GM21515 (cell line): Measurements from ENCODE around the gene MFAP3.
"Not testable (repeated sequence)": the region's sequence is repeated elsewhere in the genome, so short reads cannot be mapped to it uniquely, and the experiment has no call there.

Experiments
- ATAC-seq: cut with Tn5 transposase; IDR thresholded peaks from one replicate; pipeline ENCODE4 v1.9.1; 2021; ENCODE audit not compliant: unreplicated experiment

MFAP3 gene

DNA sequence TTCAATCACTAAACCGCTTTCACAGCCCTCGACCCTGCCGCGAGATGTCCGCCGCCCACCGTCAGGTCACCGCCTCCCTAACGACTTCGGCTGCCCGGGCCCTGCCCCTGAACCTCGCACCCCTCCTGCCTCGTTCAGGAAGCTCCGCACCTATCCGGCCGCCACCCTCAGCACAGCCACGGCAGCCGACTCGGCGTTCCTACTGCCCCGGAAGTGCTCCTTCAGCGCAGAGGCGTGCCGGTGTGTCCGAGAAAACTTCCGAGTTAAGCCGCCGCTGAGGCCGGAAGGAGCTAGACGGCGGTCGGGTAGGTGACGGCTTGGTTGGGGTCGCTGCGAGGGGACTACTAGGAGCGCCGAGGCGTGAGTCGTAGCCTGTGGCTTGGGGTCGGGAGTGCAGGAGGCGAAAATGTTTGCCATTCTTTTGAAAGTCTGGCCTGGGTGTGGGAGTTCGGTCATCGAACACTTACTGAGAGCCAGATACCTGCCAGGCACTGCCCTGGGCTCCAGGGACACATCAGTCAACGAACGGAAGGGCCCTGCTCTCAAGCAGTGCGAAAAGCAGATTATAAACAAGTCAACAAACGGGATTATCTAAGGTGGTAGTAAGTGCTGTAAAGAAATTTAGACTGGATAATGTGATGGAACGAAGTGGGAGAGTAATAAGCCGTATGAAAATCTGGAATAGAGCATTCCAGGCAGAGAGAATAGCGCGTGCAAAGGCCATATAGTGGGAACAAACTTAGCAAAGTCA lies at the start of gene MFAP3, which contains the start of gene FAM114A2:
Gene MFAP3 (plus strand): TSS at position 261 of the 751 bp plus-strand sequence. CDS start 10,756 bp downstream, outside the sequence.
Gene FAM114A2 (minus strand): TSS at position 204 of the 751 bp plus-strand sequence. CDS start 3,957 bp downstream, outside the sequence.
- peak; percentile 98 for ATAC-seq

DNA sequence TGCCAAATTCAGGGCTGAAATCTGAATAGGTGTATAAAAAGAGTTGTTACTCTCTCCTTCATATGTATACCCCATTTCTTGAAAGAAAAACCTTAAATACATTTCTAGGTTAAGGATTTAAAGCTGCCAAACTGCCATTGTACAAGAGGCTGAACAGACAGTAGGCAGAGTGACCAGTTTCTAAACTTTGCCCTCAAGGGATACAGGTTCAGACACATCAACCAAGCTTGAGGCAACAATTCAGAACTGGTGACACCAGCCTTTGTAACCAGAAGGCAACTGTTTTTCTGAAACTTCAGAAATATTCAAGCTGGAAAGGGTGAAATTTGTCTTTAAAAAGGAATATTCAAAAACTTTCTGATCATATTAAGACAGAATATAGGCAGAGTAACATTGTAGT lies 47.6 kb upstream of the MFAP3 start:
- no peak for ATAC-seq

DNA sequence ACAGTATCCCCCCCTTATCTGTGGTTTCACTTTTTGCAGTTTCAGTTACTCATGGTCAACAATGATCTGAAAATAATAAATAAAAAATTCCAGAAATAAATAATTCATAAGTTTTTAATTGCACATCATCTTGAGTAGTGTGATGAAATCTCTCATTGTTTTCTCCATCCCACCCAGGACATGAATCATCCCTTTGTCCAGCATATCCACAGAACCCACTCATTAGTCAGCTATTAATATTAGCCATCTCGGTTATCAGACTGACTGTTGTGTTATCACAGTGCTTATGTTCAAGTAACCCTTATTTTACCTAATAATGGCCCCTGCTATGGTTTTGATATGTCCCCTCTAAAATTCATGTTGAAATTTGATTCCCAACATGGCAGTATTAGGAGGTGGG lies 40.8 kb upstream of the MFAP3 start:
- no peak for ATAC-seq

DNA sequence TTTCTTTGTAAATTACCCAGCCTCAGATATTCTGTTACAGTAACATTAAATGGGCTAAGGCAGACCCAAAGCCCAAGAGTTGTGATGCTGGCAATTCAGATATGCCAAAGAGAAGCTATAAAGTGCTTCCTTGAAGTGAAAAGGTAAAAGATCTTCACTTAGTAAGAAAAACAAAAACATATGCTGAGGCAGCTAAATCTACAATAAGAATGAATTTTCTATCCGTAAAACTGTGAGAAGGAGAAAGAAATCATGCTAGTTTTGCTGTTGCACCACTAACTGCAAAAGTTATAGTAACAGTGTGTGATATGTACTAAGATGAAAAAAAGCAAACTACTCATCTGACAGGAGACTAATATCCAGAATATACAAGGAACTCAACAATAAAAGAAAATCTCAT lies 40.0 kb upstream of the MFAP3 start:
- ATAC-seq = no peak

DNA sequence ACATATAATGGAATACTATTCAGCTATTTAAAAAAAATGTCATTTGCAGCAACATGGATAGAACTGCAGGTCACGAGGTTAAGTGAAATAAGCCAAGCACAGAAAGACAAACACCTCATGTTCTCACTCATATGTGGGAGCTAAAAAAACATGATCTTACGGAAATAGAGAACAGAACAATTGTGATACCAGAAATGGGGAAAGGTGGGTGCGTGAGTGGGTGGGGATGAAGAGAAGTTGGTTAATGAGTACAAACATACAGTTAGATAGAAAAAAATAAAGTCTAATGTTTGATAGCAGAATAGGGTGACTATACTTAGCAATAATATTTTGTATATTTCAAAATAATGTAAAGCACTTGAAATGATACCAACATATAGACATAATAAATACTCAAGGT lies 38.8 kb upstream of the MFAP3 start:
- ATAC-seq = no peak

DNA sequence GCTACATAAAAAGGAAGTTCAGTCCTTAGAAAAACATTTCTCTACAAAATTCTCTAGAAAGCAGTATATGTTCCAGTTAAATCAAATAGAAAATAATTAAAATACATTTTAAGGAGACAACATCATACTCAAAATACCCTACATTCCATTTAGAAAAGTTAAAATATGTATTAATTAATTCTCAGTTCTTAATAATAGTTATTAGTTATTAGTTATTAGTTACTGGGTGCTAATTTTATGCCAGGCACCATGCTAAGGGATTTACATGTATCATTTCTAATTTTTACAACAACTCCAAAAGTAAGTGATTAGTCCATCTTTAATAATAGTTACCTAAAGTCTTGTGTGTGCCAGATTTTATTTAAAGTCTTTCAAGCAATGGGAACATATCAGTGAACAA lies 38.1 kb upstream of the MFAP3 start:
- no peak for ATAC-seq

DNA sequence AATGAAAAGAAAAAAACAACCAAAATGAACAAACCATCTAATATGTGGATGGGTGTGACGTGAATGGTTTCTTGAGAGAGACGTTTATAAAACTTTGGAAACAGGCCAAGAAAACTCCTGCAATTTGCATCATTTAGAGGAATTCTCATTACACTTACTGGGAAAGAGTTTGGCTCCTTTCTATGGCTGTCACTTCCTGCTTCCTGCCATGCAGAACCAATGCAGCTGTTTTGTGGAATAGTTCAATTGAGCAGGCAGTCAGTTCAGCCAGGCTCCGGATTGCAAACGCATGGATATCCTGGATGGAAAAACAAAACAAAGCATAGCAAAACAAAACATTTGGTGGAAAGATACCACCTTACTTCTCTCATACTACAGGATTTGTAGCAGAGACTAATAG lies 36.7 kb upstream of the MFAP3 start:
- no peak for ATAC-seq

DNA sequence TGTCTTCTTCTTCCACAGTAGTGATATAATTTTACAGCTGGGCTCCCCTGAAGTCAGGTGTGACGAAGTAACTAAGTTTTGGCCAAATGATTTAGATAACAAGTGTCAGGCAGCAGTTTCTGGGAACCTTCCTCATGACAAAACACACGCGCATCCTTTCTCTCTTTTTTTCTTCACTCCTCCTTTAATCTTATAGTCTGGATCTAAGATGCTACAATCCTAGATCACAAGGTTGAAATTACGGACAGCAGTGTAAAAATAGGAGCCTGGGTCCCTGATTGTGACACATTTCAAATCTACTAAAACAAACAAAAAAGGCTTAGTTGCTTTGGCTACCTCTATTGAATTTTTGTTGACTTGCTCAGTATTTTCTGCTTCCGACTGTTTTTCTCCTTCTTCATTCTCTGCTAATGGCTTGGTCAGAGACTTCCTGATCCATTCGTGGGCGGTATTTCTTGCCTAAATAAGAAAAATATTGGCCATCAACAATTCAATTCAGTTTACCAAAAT lies 36.2 kb upstream of the MFAP3 start:
- no peak for ATAC-seq

DNA sequence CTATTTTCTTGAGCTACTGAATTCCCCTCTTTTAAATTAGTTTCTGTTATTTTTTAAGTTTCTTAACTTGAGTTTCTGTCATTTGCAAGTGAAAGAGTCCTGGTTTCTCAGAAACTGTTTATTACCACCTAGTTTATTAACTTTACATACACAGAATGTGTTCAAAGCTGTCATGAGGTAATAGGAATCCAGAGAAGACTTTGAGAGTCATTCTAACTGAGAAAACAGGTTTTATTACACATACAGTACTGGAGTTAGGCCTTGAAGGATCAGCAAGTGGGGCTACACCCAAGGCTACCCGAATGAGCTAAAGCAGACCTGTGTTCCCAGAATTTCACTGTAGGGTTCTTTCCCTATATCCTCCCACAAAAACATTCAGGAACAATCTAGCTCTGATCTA lies 33.1 kb upstream of the MFAP3 start:
- no peak for ATAC-seq

DNA sequence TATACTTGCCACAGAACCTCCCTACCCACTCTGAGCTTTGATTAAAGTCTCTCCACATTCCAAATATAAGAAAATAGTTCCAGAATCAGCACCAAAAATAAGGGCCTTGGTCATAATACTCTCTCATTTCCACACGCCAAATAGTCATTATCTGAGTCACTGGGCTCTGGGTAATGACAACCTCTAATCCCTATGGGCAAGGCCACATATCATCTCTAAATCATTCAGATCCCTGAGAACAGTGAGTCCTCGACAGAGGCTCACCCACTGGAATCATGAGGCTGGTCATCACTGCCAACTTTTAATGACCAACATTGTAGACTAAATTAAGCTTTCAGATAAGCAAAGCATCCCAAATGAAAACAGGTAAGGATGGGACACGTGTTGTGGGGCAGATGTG lies 28.1 kb upstream of the MFAP3 start:
- no peak for ATAC-seq

DNA sequence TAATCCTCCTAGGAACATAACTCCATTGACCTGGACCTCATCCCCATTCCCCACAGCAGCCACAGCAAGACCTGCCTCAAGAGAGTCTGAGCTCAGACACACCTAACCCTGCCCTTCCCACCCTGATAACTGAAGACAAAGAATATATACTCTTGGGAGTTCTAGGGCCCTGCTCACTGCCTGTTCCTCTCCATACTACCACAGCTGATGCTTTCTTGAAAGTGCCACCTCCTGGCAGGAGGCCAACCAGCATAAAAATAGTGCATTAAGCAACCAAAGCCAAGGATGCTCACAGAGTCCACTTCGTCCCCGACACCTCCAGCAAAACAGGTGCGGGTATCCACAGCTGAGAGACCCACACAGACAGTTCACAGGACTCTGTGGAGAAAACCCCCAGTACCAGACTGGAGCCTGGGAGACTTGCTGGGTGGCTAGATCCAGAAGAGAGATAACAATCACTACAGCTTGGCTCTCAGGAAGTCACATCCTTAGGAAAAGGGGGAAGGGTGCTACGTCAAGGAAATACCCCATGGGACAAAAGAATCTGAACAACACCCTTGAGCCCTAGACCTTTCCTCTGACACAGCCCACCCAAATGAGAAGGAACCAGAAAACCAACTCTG lies 23.6 kb upstream of the MFAP3 start:
- no peak for ATAC-seq

DNA sequence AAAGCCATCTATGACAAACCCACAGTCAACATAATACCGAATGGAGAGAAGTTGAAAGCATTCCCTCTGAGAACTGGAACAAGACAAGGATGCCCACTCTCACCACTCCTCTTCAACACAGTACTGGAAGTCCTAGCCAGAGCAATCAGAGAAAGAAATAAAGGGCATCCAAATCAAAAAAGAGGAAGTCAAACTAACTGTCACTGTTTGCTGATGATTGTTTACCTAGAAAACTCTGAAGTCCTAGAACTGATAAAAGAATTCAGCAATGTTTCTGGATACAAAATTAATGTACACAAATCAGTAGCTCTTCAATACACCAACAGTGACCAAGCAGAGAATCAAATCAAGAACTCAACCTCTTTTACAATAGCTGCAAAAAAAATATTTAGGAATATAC lies 19.8 kb upstream of the MFAP3 start:
- not testable (repeated sequence) for ATAC-seq

DNA sequence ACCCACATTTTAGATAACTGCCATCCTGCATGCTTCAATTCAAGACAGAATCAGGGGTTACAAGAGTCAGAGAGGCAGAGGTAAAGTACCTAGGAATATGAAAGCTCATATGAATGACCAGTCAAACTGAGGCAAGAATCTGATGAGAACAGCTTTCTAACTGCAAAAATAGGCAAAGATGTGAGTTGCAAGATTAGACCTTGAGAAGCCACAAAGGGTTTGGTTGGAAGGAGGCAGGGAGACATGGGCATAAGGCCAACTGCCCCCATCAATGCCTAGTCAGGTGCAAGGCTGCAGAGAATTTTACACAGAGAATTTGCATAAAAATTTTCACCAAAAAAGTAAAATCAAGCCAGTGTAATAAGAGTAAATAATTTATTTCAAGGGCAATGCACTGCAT lies 12.8 kb upstream of the MFAP3 start:
- no peak for ATAC-seq

DNA sequence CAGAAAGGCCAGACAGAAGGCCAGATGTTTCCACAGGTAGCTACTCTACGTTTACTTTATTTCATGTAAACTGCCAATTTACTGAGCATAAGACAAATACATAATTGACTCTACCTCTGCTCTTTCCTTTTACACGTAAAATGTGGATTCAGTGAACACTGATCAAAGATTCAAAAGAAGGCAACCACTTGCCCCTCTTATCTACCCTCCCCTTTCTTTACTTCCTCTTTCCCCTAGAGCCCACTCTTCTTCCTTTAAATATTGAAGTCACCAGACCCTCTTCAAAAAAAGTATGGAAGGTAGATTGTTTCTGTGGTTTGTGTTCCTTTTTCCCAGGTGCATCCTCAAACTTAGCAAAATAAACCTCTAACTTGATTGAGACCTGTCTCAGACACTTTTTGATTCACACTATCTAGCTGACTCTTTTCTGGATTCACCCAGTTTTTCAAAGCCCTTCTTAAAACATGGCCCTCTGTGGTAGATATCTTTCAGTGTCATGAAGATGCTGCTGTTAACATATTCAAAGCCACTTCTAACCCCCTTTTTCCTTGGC lies 6.8 kb upstream of the MFAP3 start:
- no peak for ATAC-seq

DNA sequence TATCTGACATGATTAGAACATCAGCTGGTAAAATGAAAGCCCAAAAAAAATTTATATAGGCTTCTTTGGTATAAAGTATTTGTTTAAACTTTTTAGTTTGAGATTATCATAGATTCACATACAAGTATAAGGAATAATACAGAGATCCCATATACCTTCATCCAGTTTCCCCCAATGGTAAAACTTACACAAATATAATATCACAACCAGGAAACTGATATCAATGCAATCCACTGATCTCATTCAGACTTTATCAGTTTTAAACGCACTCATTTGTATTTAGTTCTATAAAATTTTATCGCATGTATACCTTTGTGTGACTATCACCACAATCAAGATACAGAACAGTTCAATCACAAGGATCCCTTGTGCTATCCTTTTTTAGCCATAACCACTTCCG lies 3.8 kb upstream of the MFAP3 start:
- ATAC-seq = no peak

DNA sequence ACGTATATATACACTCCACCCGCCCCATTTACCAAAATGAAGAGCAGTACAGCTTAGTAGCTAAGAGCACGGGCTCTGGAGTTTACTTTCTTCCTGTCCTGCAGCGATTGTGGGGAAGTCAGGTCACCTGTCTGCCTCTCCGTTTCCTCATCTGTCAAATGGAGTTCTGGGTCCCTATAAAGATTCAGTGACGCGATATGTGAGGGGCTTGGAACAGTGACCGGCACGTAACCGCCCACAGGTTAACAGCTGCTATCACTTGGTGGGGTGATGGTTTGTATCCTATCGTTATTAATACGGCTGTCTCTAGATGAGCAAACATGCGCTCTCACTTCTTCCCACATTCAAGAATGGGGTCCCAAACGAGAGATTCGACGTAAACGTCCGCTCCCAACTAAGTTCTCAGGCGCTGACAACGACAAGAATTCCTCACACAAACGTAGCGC lies 483 bp upstream of the MFAP3 start:
- peak; percentile 63 for ATAC-seq

DNA sequence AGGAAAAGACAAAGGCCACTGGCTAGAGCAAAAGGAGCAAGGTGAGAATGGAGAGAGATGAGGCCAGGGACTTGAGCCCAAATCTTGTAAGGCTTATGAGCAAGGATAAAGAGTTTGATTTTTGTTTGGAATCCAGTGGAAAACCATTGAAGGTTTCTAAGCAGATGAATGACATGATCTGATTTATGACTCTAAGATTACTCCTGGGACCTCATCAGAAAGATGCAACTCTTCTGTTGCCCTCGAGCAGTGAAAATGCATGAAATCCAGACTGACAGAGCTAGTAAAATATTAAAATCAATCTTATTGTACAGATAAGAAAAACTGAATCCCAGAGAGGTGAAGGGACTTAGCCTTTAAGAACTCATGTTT lies 677 bp downstream of the MFAP3 start:
- no peak for ATAC-seq

DNA sequence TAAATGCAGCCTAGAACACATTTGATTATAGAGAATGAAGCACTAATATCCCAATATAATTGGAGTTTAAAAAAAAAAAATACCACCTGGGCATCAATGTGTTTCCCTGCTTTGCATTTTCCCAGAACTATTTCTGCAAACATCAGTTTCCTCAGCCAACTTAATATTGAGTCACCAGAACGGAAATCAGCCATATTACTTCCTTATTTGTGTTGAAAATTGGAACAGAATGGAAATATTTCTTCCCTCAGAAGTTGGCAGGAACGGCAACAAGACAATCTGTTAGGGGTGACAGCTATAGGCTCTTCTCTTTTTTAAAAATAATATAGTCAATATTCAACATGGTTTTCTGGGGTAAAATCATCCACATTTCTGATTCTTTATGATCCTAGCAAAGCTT lies 4.0 kb downstream of the MFAP3 start:
- no peak for ATAC-seq

DNA sequence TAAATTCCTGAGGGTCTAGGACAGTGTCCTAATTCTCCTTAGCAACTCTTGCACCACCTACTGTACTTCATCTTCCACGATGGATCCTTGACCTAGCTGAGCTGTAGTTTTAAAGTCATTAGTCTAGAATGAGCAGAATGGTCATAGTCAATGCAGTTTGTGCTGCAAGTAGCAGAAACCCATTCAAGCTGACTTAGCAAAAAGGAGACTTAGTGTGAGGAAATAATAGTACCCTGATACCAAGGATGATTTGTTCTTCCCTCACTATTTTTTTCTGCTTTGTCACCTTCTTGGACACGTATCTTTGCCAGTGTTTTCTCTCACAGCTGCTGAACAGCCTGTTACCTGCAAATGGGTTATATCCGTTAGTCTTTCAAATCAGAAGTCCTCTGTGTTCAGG lies 5.3 kb downstream of the MFAP3 start:
- ATAC-seq = no peak

DNA sequence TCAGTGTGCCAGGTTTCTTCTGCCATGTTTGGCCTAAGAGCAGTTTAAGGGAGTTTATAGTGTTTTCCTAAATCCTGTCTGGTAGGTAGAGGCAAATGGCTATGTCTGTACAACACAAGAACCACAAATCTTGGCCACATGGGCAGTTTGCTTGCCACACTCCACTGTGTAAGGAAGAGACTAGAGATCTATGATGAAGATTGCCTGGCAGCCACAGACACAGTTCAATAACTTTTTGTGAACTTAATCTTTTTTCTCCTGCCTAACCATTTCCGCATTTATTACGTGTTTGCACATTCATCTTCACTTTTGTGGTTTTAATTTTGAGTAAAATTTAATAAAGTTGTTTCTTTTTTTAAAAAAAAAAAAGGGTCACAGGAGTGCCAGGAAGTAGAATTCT lies 5.8 kb downstream of the MFAP3 start:
- no peak for ATAC-seq

DNA sequence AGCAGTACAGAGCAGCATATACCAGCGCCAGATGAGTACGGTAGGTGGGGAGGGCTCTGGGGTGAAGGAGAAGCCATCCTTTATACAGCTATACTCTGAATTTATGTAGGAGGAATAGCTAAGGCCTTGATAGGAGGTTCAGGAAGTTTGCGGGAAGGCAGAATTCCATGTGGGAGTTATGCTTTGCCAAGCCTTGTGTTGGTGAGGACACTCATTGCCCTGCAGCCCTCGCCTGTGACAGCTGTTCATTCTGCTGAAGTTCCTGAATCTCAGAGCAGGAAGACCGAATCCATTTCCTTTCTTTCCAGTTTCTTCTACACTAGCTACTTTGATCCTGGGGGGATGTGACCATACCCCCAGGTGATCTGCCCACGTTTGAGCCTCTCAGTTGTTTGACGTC lies 7.7 kb downstream of the MFAP3 start:
- no peak for ATAC-seq

DNA sequence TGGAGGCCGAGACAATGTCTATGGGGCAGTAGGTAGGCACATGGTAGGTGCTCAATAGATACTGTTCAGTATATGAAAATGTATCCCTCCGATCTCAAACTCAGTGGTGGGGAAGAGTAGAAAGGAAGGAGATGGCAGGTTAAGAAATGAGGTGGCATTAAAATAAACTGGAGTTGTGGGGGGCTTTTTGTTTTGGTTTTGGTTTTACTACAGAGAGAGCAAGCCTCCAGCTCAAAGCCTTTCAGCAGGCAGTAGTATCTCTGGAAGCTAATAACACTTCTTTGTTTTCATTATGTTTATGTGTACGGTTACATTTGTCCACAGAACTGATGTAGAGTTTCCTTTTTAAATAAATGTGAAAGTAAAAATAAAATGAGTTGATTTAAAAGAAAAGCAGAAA lies 8.6 kb downstream of the MFAP3 start:
- no peak for ATAC-seq
